Vagina (tissue), 2 donors: ENCODE measurements around the gene MEGF6.

Experiments
- CTCF ChIP-seq, 3 experiments: fragments of 450-650 bp in 2 of 3; fragments of 200-600 bp in 1 of 3; sonication (generic) in 1 of 3; IDR thresholded peaks; one replicate each; pipeline ENCODE4 v1.5.1; 2017 to 2019; ENCODE audit warnings: antibody characterized with exemption in 3 of 3, mild to moderate bottlenecking in 2 of 3, moderate library complexity in 2 of 3
- POLR2A ChIP-seq, 2 donors: fragments of 450-650 bp; IDR thresholded peaks; one replicate each; pipeline ENCODE4 v1.6.1; 2017; ENCODE audit warnings: antibody characterized with exemption in 2 of 2, mild to moderate bottlenecking in 2 of 2, moderate library complexity in 2 of 2
- POLR2AphosphoS5 ChIP-seq, 2 donors: sonication (generic); formaldehyde crosslinking; IDR thresholded peaks; one replicate each; pipeline ENCODE4 v1.9.0; 2017; ENCODE audit warnings: antibody characterized with exemption in 2 of 2, mild to moderate bottlenecking in 2 of 2, low read depth in 1 of 2; ENCODE audit not compliant: insufficient read depth in 1 of 2

- TF ChIP-seq CTCF (IDR thresholded peaks at IDR 0.05) (no peak), POLR2AphosphoS5 (IDR thresholded peaks at IDR 0.05; ENCODE audit: insufficient read depth in 1 of 2, low read depth in 1 of 2) (no peak), POLR2A (IDR thresholded peaks at IDR 0.05) (no peak)
These were observed 59.6 kb downstream of the MEGF6 start for GRCh38 chr1:3551711-3552110.
